Lower leg skin (tissue), 3 donors: ENCODE results near the gene IL17RC.

Experiments
- POLR2A ChIP-seq, 2 donors: fragments of 450-650 bp; IDR thresholded peaks; one replicate each; pipeline ENCODE4 v1.6.1; 2016 to 2017; ENCODE audit warnings: antibody characterized with exemption in 2 of 2, mild to moderate bottlenecking in 1 of 2, moderate library complexity in 1 of 2
- TF ChIP-seq, protein P1 (sequence below), 3 donors: fragments of 450-650 bp; IDR thresholded peaks; one replicate each; pipeline ENCODE4 v1.5.1; 2016; ENCODE audit warnings: antibody characterized with exemption in 3 of 3, mild to moderate bottlenecking in 3 of 3, moderate library complexity in 2 of 3

DNA sequence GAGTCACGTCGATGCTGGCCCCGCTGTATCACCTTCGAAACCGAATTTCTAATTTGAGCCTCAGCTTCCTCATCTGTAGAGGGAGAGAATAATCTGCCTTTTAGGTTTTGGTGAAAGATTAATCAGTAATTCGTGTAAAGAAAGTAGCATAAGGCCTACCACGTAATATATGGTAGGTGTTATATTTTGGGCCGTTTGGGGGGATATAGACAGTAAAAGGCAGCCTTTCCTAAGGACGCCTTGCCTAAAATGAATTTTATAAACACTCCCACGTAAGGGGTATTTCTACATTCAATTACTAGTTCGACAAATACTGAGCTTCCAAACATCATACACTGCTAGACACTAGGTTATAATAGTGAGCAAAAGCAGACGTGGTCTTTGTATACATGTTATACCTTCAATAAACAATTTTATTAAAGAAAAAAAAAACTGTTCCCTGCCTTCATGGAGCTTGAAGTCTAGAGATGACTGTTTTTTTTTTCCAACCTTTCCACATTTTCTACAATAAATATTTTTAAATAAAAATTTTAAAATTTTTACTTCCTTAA lies 25.8 kb upstream of the IL17RC start:
- TF ChIP-seq, protein P1, sequence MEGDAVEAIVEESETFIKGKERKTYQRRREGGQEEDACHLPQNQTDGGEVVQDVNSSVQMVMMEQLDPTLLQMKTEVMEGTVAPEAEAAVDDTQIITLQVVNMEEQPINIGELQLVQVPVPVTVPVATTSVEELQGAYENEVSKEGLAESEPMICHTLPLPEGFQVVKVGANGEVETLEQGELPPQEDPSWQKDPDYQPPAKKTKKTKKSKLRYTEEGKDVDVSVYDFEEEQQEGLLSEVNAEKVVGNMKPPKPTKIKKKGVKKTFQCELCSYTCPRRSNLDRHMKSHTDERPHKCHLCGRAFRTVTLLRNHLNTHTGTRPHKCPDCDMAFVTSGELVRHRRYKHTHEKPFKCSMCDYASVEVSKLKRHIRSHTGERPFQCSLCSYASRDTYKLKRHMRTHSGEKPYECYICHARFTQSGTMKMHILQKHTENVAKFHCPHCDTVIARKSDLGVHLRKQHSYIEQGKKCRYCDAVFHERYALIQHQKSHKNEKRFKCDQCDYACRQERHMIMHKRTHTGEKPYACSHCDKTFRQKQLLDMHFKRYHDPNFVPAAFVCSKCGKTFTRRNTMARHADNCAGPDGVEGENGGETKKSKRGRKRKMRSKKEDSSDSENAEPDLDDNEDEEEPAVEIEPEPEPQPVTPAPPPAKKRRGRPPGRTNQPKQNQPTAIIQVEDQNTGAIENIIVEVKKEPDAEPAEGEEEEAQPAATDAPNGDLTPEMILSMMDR (IDR thresholded peaks at IDR 0.05) = no peak
- no peak for TF ChIP-seq POLR2A (IDR thresholded peaks at IDR 0.05)
